MM.1S (cell line): ENCODE data around the gene RFNG.

Experiments used
- DNase-seq: peaks from one replicate; pipeline ENCODE4 v3.0.0-alpha.2; 2015
- H2AFZ ChIP-seq: fragments of 300-600 bp; sonication (generic); 2 replicates; pipeline ENCODE4 v1.6.0; 2016; ENCODE audit warnings: antibody characterized with exemption, low read length
- H3F3A ChIP-seq: fragments of 300-600 bp; sonication (generic); 2 replicates; pipeline ENCODE4 v1.6.1; 2016; ENCODE audit warnings: mild to moderate bottlenecking, antibody characterized with exemption, low read length, moderate library complexity, mixed read lengths; ENCODE audit not compliant: insufficient read depth
- H3K27ac ChIP-seq: fragments of 300-600 bp; sonication (generic); 2 replicates; pipeline ENCODE4 v1.5.1; 2016; ENCODE audit warnings: mild to moderate bottlenecking, low read length
- H3K27me3 ChIP-seq: fragments of 300-600 bp; sonication (generic); replicated peaks from 2 replicates; pipeline ENCODE4 v1.6.0; 2016; ENCODE audit warnings: low read length; ENCODE audit not compliant: insufficient read depth
- H3K36me3 ChIP-seq: fragments of 300-600 bp; sonication (generic); replicated peaks from 2 replicates; pipeline ENCODE4 v1.6.1; 2016; ENCODE audit warnings: mild to moderate bottlenecking, low read length, mixed read lengths; ENCODE audit not compliant: insufficient read depth
- H3K4me1 ChIP-seq: fragments of 300-600 bp; sonication (generic); 2 replicates; pipeline ENCODE4 v1.6.1; 2016; ENCODE audit warnings: low read length, mixed read lengths
- H3K4me2 ChIP-seq: fragments of 300-600 bp; sonication (generic); 2 replicates; pipeline ENCODE4 v1.6.0; 2016; ENCODE audit warnings: low read depth, low read length
- H3K4me3 ChIP-seq: fragments of 300-600 bp; sonication (generic); 2 replicates; pipeline ENCODE4 v1.5.1; 2016; ENCODE audit warnings: low read length, mixed read lengths
- H3K79me2 ChIP-seq: fragments of 300-600 bp; sonication (generic); 2 replicates; pipeline ENCODE4 v1.6.1; 2016; ENCODE audit warnings: mixed run types, low read length, mixed read lengths
- H3K9ac ChIP-seq: fragments of 300-600 bp; sonication (generic); 2 replicates; pipeline ENCODE4 v1.6.1; 2016; ENCODE audit warnings: low read length, mixed read lengths
- H3K9me2 ChIP-seq: fragments of 300-600 bp; sonication (generic); replicated peaks from 2 replicates; pipeline ENCODE4 v1.6.1; 2016; ENCODE audit warnings: mild to moderate bottlenecking, low read length, mixed read lengths; ENCODE audit not compliant: insufficient read depth
- H3K9me3 ChIP-seq: fragments of 300-600 bp; sonication (generic); replicated peaks from 2 replicates; pipeline ENCODE4 v1.6.1; 2016; ENCODE audit warnings: mild to moderate bottlenecking, low read length, mixed read lengths; ENCODE audit not compliant: insufficient read depth
- H4K20me1 ChIP-seq: fragments of 300-600 bp; sonication (generic); 2 replicates; pipeline ENCODE4 v1.6.1; 2016; ENCODE audit warnings: mild to moderate bottlenecking, low read length, moderate library complexity, mixed read lengths; ENCODE audit not compliant: insufficient read depth
- EZH2 ChIP-seq: fragments of 300-600 bp; sonication (generic); optimal IDR thresholded peaks from 2 replicates; pipeline ENCODE3; 2017; ENCODE audit warnings: low read depth, mild to moderate bottlenecking, antibody characterized with exemption, low read length, mixed read lengths
- EZH2phosphoT487 ChIP-seq: fragments of 300-600 bp; sonication (generic); IDR thresholded peaks from 2 replicates; pipeline ENCODE4 v1.6.1; 2018; ENCODE audit warnings: antibody characterized with exemption, low read length
- TF ChIP-seq, protein P1 (sequence below): fragments of 300-600 bp; sonication (generic); IDR thresholded peaks from 2 replicates; pipeline ENCODE4 v1.5.1; 2016; ENCODE audit warnings: antibody characterized with exemption, low read length, mixed read lengths

Gene RFNG

DNA sequence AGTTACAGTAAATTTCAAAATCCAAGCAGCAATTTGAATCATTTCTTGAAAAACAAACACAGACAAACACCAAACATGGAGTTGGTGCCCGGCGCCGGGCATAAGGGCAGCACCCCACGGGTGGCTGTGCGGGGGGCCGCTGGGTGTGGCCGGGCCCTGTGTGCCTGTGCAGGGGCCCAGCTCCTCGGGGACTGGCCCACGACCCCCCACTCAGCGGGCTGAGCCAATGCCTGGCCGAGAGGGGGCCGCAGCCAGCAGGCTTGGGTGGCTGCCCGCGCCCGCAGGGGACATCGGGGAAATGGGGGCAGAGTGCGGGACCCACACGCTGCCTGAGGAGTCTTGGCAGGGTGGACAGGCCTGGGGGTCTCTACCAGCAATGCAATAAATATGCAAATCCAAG, 26.8 kb upstream of the RFNG start:
- Histone ChIP-seq H3K4me2 (no peak overlapping the region), H3K9me3 (no peaks in the 10 kb centered on the region), H3K9ac (no peak overlapping the region), H3K9me2 (no peaks in the 10 kb centered on the region), H3K4me1 (no peaks in the 10 kb centered on the region), H3K4me3 (no peak overlapping the region), H3K27ac (no peak overlapping the region), H3K79me2 (no peaks in the 10 kb centered on the region), H2AFZ (no peak overlapping the region), H4K20me1 (no peaks in the 10 kb centered on the region), H3F3A (peaks cover 3% of the 10 kb centered on the region; the same call in 1 of the 2 replicates), H3K36me3 (peaks cover 8% of the 10 kb centered on the region), H3K27me3 (no peaks in the 10 kb centered on the region)
- TF ChIP-seq, protein P1, sequence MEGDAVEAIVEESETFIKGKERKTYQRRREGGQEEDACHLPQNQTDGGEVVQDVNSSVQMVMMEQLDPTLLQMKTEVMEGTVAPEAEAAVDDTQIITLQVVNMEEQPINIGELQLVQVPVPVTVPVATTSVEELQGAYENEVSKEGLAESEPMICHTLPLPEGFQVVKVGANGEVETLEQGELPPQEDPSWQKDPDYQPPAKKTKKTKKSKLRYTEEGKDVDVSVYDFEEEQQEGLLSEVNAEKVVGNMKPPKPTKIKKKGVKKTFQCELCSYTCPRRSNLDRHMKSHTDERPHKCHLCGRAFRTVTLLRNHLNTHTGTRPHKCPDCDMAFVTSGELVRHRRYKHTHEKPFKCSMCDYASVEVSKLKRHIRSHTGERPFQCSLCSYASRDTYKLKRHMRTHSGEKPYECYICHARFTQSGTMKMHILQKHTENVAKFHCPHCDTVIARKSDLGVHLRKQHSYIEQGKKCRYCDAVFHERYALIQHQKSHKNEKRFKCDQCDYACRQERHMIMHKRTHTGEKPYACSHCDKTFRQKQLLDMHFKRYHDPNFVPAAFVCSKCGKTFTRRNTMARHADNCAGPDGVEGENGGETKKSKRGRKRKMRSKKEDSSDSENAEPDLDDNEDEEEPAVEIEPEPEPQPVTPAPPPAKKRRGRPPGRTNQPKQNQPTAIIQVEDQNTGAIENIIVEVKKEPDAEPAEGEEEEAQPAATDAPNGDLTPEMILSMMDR = no peak
- TF ChIP-seq EZH2phosphoT487 (no peak), EZH2 (no peak)
- no peak for DNase-seq

- no peak overlapping the region for H3K9ac ChIP-seq
- no peak overlapping the region for H3K27ac ChIP-seq
- H3K4me2 ChIP-seq = no peak overlapping the region
- H3K4me3 ChIP-seq = no peak overlapping the region
- peaks cover 6% of the 10 kb centered on the region for H3K36me3 ChIP-seq
- no peak for TF ChIP-seq EZH2
- TF ChIP-seq EZH2phosphoT487 = no peak
- TF ChIP-seq, protein P1 = no peak
- no peaks in the 10 kb centered on the region for H3K9me2 ChIP-seq
- DNase-seq = no peak
- H3K4me1 ChIP-seq = no peaks in the 10 kb centered on the region
- no peaks in the 10 kb centered on the region for H3K79me2 ChIP-seq
- no peak overlapping the region for H2AFZ ChIP-seq
- no peaks in the 10 kb centered on the region for H3K27me3 ChIP-seq
- peaks cover 3% of the 10 kb centered on the region; the same call in 1 of the 2 replicates for H3F3A ChIP-seq
- H4K20me1 ChIP-seq = no peaks in the 10 kb centered on the region
- no peaks in the 10 kb centered on the region for H3K9me3 ChIP-seq
These were observed 26.2 kb upstream of the RFNG start for GRCh38 chr17:82077617-82078358.

- H4K20me1 ChIP-seq = no peaks in the 10 kb centered on the region
- no peaks in the 10 kb centered on the region for H3K79me2 ChIP-seq
These were observed 25.4 kb upstream of the RFNG start for GRCh38 chr17:82076785-82077591.

More at GRCh38 chr17:82076785-82077591, 25.4 kb upstream of the RFNG start:
- Histone ChIP-seq H3K27ac (no peak overlapping the region), H3K4me1 (no peaks in the 10 kb centered on the region), H3K9me2 (no peaks in the 10 kb centered on the region), H3K9me3 (no peaks in the 10 kb centered on the region), H3K4me3 (no peak overlapping the region), H3K9ac (no peak overlapping the region), H2AFZ (no peak overlapping the region), H3F3A (peaks cover 3% of the 10 kb centered on the region; the same call in 1 of the 2 replicates), H3K27me3 (no peaks in the 10 kb centered on the region), H3K4me2 (no peak overlapping the region), H3K36me3 (peaks cover 6% of the 10 kb centered on the region; the same call in 1 of the 2 replicates)
- TF ChIP-seq EZH2phosphoT487 = no peak
- TF ChIP-seq, protein P1 = no peak
- no peak for DNase-seq
